Measurements from ENCODE around the gene EFCAB8.

Gene EFCAB8

GRCh38 chr20:33010674-33011449, 152.1 kb downstream of the EFCAB8 start:
- TF ChIP-seq CTCF (IDR thresholded peaks at IDR 0.05; ENCODE audit: insufficient read depth, low read depth, low read length, missing control alignments): no peak
- no peak for DNase-seq (ENCODE audit: low read depth)

More at GRCh38 chr20:33010674-33011449, 152.1 kb downstream of the EFCAB8 start:
- no peak overlapping the region for H3K4me3 ChIP-seq (ENCODE audit: low read length)
